Neural cell (in vitro differentiated cells): ENCODE measurements around the gene ABCB6.

Experiments used
- CTCF ChIP-seq: fragments of 450-650 bp; IDR thresholded peaks from 2 replicates; pipeline ENCODE4 v1.5.1; 2014; ENCODE audit warnings: antibody characterized with exemption, mild to moderate bottlenecking, moderate library complexity; ENCODE audit not compliant: poor library complexity, severe bottlenecking
- EP300 ChIP-seq: fragments of 450-650 bp; conservative IDR thresholded peaks from 2 replicates; pipeline ENCODE4 v1.6.1; 2014; ENCODE audit warnings: antibody characterized with exemption, mild to moderate bottlenecking, moderate library complexity; ENCODE audit not compliant: poor library complexity, severe bottlenecking
- EZH2 ChIP-seq: fragments of 200-600, 300-800 bp; shearing (Covaris generic), sonication (generic); IDR thresholded peaks from 2 replicates; pipeline ENCODE4 v1.6.1; 2014; ENCODE audit warnings: antibody characterized with exemption, low read length, borderline replicate concordance, mild to moderate bottlenecking; ENCODE audit not compliant: insufficient read depth, poor library complexity, severe bottlenecking
- POLR2AphosphoS5 ChIP-seq: IDR thresholded peaks from 2 replicates; pipeline ENCODE4 v1.6.1; 2012
- REST ChIP-seq: IDR thresholded peaks from 2 replicates; pipeline ENCODE4 v1.6.1; 2012; ENCODE audit warnings: borderline replicate concordance
- TAF1 ChIP-seq: IDR thresholded peaks from 2 replicates; pipeline ENCODE4 v1.6.1; 2012; ENCODE audit warnings: low read depth

- no peak for TF ChIP-seq POLR2AphosphoS5
- TF ChIP-seq TAF1 = no peak
- no peak for TF ChIP-seq EZH2
- TF ChIP-seq CTCF = no peak
- TF ChIP-seq REST = no peak
- TF ChIP-seq EP300 = no peak
Observed at GRCh38 chr2:219248845-219249202, 30.1 kb upstream of the ABCB6 start.
